Ovary (tissue), 3 donors: ENCODE results near the gene ESRP2.

ENCODE experiments used
- CTCF ChIP-seq, 3 donors: fragments of 450-650 bp in 2 of 3; fragments of 200-600 bp in 1 of 3; IDR thresholded peaks; one replicate each; pipeline versions ENCODE4 v1.5.1 to v1.8.0; 2016 to 2022; ENCODE audit warnings: antibody characterized with exemption in 3 of 3, mild to moderate bottlenecking in 1 of 3
- EP300 ChIP-seq: sonication (generic); formaldehyde crosslinking; IDR thresholded peaks from one replicate; pipeline ENCODE4 v1.6.1; 2017; ENCODE audit warnings: antibody characterized with exemption
- POLR2A ChIP-seq: fragments of 450-650 bp; IDR thresholded peaks from one replicate; pipeline ENCODE4 v1.6.1; 2017; ENCODE audit warnings: antibody characterized with exemption, mild to moderate bottlenecking, moderate library complexity
- donor health status: DM: no; HTN: no; CAD: no.

DNA sequence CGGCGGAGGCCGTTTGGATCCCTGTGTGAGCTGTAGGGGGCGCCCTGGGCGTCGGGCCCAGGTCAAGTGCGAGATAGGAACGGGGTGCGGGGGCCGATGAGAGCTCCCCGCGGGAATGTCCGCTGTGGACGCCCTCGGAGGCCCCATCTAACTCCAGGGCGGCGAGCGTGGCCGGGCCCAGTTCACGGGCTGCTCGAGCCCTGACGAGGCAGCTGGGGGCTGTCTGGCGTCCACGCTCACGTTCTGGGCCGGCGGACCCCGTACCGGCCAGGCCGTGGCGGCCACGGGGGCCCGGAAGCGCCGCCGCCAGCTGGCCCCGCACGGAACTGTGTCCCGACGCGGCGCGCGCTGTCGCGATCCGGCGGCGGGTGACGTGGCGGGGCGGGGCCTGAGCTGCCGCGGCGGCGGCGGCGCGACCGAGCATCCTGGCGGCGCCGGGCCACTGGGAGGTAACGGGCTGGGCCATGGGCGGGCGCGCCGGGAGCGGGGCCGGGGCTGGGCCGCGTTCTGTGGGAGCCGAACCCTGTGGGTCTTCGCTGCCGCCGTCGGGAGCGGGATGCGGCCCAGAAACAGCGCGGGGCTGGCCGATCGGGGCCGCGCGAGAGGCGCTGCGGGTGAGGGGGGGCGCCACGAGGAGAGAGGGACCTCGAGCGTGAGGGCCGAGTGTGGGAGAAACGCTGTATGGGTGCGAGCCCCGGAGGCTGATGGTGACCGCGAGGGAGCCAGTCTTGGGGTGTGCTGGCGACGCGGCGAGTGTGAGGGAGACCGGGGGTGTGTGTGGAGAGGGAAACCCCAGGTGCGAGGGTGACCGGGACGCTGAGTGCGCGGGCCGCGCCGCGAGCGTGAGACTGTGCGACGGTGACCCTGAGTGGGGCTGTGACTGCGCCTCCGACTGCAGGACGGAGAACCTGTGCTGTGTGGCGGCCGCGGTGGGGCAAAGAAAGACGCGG is 28.5 kb upstream of the ESRP2 start, which contains the start of gene SLC7A6:
- peak in 2 of 3 donors; percentile 69 to 75 for TF ChIP-seq CTCF (IDR thresholded peaks at IDR 0.05)
- TF ChIP-seq POLR2A: no peak
- no peak for TF ChIP-seq EP300
